Uterus (tissue), 2 donors: Measurements from ENCODE around the gene PTPRH.

Source experiments
- CTCF ChIP-seq, 4 experiments: fragments of 200-600 bp in 2 of 4; fragments of 450-650 bp in 2 of 4; sonication (generic) in 2 of 4; IDR thresholded peaks; one replicate each; pipeline ENCODE4 v1.5.1; 2016 to 2019; ENCODE audit warnings: antibody characterized with exemption in 4 of 4, mild to moderate bottlenecking in 2 of 4, moderate library complexity in 1 of 4
- POLR2A ChIP-seq, 2 donors: fragments of 450-650 bp; IDR thresholded peaks; one replicate each; pipeline ENCODE4 v1.6.1; 2016; ENCODE audit warnings: antibody characterized with exemption in 2 of 2, mild to moderate bottlenecking in 1 of 2, moderate library complexity in 1 of 2

GRCh38 chr19:55250262-55251036 lies 41.1 kb upstream of the PTPRH start:
- TF ChIP-seq POLR2A (IDR thresholded peaks at IDR 0.05) = no peak
- TF ChIP-seq CTCF (IDR thresholded peaks at IDR 0.05) = no peak
